ENCODE measurements around the gene RIPK3.
A peak's percentile ranks its signal among the peaks of the same experiment; 100 is the strongest.

RIPK3 gene

DNA sequence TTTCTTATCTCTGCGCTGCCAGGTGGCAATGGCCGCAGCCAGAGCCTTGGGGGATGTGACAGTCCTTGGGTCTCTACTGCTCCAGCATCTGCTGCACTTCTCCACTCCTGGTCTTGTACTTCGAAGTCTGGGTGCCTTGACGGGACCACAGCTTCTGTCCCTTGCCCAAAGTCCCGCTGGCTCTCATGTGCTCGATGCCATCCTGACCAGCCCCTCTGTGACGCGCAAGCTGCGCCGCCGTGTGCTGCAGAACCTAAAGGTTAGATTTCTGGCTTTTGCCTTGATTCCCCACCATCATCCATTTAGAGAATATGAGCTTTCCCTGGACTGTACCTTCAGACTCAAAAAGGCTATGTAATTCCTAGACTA, 35.8 kb downstream of the RIPK3 start:
- no peak for DNase-seq (ENCODE audit: low spot score)

DNA sequence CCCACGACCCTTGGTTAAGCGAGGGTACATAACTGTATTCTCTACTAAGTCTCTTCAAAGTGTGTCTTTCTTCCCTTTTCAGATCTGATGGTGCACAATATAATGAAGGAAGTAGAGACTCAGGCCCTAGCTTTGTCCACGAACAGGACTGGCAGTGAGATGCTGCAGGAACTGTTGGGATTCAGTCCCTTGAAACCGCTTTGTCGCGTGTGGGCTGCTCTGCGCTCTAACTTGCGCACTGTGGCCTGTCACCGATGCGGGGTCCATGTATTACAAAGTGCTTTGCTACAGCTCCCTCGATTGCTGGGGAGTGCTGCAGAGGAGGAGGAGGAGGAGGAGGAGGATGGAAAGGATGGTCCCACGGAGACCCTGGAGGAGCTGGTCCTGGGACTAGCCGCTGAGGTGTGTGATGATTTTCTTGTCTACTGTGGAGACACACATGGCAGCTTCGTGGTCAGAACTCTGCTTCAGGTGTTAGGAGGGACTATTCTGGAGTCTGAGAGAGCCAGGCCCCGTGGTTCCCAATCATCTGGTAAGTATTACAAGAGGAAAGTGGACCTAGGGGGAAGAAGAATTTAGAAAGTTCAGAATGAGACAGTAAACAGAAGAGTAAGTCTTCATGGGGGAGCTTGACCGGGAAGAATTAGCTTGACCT, 39.3 kb downstream of the RIPK3 start:
- no peak for DNase-seq (ENCODE audit: low spot score)

DNA sequence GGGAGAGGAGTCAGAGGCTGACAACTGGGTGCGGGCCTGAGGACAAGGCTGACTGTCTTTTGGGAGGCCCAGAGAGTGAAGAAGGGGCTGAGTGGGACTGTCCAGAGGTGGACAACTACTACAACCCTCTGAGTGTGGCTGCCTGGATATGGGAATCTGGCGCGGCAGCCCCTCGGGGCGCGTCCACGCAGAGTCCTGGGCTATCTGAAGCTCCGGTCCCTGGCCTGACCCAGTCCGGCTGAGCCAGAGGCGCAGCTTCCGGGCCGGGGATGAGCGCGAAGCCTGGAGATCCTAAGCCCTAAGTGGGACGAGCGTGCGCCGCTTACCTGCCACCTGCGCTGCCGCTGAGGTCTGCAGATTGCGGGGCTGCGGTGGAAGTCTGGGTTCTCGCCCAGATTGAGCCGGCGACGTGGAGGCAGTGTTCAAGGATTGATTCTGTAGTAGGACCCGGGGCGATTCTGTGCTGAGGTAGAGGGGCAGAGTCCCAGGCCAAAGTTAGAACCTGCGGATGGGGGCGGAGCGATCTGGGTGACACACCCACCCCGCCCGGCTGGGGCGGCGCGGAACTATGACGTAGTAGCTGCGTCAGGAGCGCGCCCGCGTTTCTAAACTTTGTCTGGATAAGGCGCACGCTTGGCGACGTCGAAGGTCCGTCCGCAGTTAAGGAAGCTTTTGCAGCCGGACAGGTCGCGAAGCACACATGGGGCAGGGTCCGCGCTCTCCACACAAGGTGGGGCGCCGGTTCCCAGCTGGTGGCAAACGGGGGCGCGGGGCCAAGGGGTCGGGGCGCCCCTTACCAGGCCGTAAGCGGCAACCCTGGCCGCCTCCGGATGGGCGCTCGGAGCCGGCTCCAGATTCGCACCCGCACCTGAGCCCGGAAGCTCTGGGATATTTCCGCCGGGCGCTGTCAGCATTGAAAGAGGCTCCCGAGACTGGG, 40.3 kb downstream of the RIPK3 start, which contains the start of the genes DHRS1 and NOP9:
TSS of gene DHRS1 (minus strand) at position 526 of the 937 bp plus-strand sequence. CDS start 674 bp downstream, outside the sequence.
TSS of gene NOP9 (plus strand) at position 596 of the 937 bp plus-strand sequence. CDS start at position 701, 105 bp downstream.
- DNase-seq (ENCODE audit: low spot score): peak; percentile 94

DNA sequence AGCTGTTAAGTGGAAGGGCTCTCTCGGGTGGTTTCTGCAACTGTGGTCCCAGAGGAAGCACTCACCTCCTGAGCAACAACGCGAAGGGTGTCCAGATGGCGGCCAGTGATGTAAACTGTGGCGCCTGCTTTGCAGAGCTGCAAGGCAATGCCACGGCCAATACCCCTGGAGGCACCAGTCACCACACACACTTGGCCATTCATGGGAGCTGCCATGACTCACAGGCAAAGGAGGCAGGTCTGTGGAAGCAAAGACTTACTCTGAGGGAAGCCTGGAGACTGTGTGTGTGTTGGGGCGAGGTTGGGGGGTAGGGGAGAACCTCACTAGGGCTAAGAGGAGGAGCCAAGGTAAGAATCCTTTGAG, 40.9 kb downstream of the RIPK3 start:
- DNase-seq (ENCODE audit: low spot score): peak; percentile 57

DNA sequence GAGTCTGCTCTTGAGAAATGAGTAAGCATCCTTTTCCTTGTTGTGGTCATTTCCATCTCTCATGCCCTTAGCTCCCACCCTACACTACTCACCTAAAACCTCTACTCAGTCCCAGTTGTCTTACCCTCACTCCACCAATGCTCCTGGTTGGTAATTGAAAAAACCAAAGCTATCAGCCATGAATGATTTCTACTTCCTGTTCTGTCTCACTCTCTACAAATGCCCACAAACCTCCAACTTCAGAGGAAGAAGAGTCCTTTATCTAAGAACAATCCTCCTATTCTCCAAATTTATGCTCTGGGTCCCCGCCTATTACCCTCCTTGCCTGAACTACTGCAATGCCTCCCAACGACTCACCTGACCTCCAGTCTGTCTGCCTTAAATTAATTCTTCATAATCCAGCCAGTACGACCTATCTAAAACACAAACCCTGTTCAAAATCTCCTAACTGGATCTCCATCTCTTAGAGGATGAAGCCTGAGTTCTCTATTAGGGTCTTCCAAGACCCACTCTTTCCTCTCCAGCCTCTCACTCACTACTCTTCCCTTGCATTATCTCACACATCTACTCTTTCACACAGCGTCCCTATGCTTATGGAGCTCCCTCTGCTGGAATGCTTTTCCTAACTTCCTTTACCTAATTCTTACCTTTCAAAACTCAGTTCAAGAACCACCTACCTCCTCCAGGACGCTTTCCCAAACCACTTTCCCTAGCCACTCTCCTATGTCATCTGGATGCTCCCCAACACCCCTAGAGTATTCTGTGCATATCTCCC, 42.4 kb downstream of the RIPK3 start:
- peak; percentile 37 for DNase-seq (ENCODE audit: low spot score)

DNA sequence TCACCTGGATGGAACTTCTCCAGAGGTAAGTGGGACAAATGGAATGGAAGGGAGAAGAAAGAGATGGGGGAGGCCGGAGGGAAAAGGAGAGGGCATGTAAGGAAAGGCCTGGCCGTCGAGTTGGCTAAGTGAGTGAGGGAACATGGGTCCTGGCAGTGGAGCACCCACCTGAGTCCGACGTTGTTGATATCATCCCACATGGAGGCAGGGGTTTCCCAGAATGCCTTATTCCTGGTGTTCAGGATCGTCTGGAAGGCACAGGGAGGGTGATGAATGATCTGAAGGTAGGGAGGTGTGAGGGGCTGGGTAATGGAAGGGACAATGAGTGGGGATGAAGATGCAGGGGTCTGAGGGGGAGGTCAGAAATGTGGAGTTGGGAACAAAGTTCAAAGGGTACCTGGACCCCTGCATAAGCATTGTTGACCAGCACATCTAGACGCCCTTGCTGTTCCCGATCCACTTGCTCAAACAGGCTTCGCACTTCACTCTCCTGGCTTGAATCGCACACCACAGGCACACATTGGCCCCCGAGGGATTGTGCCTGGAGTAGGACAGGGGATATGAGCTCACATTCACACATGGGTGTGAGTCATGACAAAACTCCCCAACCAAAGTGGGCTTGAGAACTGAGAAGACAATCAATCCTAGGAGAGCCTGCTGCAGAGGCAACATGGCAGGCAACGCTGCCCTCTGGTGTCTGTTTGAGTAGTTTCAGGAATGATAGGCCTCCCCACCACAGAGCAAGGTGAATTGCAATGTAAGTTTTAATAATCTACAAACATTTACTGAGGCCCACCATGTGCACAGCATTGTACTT, 43.2 kb downstream of the RIPK3 start:
- peak; percentile 32 for DNase-seq (ENCODE audit: low spot score)

DNA sequence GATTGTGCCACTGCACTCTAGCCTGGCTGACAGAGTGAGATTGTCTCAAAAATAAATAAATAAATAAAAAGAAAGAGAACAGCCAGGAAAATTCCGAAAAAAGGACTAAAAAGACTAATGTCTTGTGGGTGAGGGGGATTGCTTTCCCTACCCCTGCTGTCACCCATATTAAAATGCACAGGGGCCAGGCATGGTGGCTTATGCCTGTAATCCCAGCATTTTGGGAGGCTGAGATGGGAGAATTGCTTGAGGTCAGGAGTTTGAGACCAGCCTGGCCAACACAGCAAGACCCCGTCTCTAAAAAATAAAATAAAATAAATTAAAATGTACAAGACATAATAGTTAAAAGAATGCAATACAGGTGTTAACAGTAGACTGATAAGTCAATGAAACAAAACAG, 46.3 kb downstream of the RIPK3 start:
- DNase-seq (ENCODE audit: low spot score): no peak

DNA sequence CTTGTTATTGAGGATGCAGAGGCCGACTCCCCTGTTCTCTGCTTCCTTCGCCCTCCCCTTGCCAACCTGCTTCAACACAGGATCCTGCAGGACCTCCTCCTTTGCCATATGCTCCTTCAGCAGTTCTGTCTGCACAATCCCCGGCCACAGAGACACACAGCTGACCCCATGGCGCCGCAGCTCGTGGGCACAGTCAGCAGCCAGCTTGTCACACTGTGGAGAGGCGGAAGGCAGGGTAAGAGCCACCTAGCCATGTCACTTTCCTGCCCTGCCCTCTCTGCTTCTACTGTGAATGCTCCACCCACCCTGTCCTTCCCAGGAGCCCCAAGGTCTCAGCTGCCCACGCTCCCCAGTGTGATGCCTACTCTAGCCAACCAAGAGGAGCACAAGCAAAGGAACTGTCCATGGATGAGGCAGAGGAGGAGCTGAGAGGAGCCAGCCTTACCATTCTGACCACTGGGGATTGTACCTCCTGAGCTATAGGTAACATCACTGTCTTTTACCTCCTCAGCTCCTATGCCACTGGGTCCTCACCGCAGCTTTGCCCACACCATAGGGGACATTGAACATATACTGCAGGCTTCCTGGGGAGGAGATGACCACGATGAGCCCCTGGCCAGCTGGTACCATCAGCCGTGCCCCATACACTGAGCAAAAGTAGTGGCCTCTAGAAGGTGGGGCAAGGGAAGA, 47.5 kb downstream of the RIPK3 start:
- no peak for DNase-seq (ENCODE audit: low spot score)

DNA sequence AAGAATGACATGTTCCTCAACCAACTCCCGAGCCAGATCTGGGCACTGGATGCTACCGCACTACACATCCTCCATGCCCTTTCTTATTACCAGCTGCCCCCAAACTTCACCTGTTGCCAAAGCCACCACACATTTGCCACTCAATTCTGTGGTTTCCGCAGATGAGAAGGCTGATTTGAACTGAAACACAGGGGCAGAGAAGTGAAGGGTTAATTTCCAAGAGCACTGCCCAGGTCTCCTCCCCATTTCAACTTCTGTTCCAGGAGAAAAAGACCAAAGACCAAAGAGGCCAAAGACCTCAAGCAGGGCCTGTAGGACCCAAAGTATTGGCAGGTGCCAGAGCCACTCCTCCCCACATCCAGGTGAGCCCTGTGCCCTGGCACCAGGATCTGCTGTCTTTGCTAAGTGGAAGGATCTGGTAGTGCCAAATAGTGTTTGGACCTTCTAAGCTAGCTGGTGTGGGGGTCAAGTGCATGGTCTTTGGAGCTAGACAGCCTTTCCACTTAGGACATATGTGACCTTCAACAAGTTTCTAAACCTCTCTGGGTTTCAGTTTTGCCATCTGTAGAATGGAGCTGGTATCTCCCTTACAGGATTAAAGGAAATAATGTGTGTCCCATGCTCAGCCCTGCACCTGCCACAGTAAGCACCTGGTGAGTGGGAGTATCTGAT, 48.2 kb downstream of the RIPK3 start:
- no peak for DNase-seq (ENCODE audit: low spot score)

DNA sequence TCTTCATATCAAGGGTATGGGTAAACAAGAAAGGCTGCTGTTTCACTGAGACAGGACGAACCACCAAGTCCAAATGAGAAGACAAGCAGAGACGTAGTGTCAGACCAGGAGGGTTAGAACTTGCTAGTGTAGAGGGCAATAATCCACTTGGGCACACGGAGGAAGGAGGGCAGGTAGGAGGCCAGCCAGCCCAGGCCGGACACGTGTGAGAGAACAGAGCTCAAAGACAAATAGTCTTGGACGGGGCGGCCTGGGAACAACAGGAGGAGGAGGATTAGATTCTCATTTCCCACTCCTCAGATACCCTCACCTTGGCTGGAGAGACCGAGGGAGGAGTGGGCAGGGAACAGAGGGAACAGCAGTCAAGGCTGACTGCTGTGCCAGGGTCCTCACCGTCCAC, 49.0 kb downstream of the RIPK3 start:
- DNase-seq (ENCODE audit: low spot score): no peak

DNA sequence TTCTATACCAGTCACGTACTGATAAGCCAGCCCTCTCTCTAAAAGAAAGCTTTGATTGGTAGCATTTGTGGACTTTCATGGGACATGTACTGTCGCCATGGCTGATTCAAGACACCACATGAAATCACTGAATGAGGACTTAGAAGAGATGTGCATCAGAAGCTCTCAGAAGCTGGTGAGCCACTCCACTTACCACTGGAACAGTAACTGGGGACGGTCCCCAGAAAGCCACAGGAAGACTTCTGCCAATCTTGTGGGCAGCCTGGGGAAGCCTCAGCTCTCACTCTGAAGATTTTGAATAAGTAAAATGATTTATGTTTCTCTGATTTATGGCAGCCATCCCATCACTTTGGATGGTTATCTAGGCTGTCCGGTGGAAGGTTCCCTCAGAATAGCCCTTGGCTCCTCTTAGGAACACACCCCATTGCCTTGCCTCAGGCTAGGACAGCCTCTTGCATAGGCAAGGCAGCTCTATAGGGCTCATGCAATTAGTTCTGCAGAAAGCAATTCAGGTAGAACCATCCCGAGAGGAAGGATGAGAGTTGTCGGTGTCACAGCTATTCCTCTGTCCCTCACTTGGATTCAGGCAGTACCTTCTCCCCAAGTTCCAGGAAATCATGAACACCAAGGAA, 50.0 kb downstream of the RIPK3 start:
- no peak for DNase-seq (ENCODE audit: low spot score)

DNA sequence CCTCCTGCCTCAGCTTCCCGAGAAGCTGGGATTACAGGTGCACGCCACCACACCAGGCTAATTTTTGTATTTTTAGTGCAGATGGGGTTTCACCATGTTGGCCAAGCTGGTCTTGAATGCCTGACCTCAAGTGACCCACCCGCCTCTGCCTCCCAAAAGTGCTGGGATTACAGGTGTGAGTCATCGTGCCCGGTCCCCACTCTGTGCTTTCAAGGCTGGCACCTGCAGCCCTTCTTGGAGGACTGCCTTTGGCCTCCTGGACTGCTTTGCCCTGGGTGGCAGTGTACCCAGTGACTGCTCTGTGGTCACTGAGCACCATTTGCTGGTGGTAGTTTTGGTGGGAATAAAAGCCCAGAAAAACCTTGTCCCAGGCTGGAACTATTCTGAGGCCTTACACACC, 52.8 kb downstream of the RIPK3 start:
- no peak for DNase-seq (ENCODE audit: low spot score)

All from LoVo (cell line).